Measurements from ENCODE around the gene CACNA2D3. TPM values are rescaled to one million over a fixed set of nuclear protein-coding genes. Genes with fewer than 3 reads are reported as not detected.

Gene CACNA2D3
- polyA plus RNA-seq, 3 donors, result 8.3 to 21.5 (median 10.4) TPM

GRCh38 chr3:54353946-54354345 is 231.6 kb downstream of the CACNA2D3 start:
- Histone ChIP-seq H2AFZ (ENCODE audit: insufficient read depth, low read depth, low read length, poor library complexity, severe bottlenecking) (no peak overlapping the region), H3K9ac (ENCODE audit: insufficient read depth, low read length, poor library complexity, severe bottlenecking) (no peak overlapping the region), H3K27ac (ENCODE audit: low read depth in 1 of 2, low read length in 2 of 2) (no peak overlapping the region), H3K4me1 (ENCODE audit: control insufficient read depth in 1 of 2, insufficient read depth in 2 of 2, low read length in 2 of 2) (no peaks in the 10 kb centered on the region), H3K36me3 (replicated peaks in 1 of 2; ENCODE audit: control insufficient read depth in 1 of 2, insufficient read depth in 2 of 2, low read length in 2 of 2) (no peaks in the 10 kb centered on the region), H4K20me1 (ENCODE audit: insufficient read depth, low read length) (no peaks in the 10 kb centered on the region), H3K79me2 (ENCODE audit: insufficient read depth, low read length) (no peaks in the 10 kb centered on the region), H3K4me2 (replicated peaks; ENCODE audit: extremely low read depth, low read length, poor library complexity, severe bottlenecking) (no peak overlapping the region), H3K4me3 (replicated peaks in 1 of 3; ENCODE audit: low read depth in 2 of 3, low read length in 3 of 3) (no peak overlapping the region), H3K9me3 (replicated peaks in 1 of 2; ENCODE audit: control insufficient read depth in 1 of 2, insufficient read depth in 1 of 2, low read length in 2 of 2) (no peaks in the 10 kb centered on the region), H3K27me3 (ENCODE audit: control insufficient read depth in 2 of 2, insufficient read depth in 2 of 2, low read length in 2 of 2) (no peaks in the 10 kb centered on the region)
- intact Hi-C loops (cut with micrococcal nuclease), result no loop called here
- H3K4me3 Mint-ChIP-seq, result no peak overlapping the region
- DNase-seq, result no peak
- H3K4me1 Mint-ChIP-seq, result peaks cover 5% of the 10 kb centered on the region
- peaks cover 0 to 3% (median 1%) of the 10 kb centered on the region in 7 donors for H3K9me3 Mint-ChIP-seq
- peak overlapping the region in 1 of 7 donors; percentile 38 for H3K27ac Mint-ChIP-seq
- H3K36me3 Mint-ChIP-seq, result no peaks in the 10 kb centered on the region
- WGBS (ENCODE audit: insufficient coverage), result 83% methylated on average over 4 of the region's 5 CpGs
- H3K27me3 Mint-ChIP-seq (ENCODE audit: low read depth in 3 of 3), result peaks cover 2 to 7% (median 2%) of the 10 kb centered on the region in 3 donors
- TF ChIP-seq, protein P1, sequence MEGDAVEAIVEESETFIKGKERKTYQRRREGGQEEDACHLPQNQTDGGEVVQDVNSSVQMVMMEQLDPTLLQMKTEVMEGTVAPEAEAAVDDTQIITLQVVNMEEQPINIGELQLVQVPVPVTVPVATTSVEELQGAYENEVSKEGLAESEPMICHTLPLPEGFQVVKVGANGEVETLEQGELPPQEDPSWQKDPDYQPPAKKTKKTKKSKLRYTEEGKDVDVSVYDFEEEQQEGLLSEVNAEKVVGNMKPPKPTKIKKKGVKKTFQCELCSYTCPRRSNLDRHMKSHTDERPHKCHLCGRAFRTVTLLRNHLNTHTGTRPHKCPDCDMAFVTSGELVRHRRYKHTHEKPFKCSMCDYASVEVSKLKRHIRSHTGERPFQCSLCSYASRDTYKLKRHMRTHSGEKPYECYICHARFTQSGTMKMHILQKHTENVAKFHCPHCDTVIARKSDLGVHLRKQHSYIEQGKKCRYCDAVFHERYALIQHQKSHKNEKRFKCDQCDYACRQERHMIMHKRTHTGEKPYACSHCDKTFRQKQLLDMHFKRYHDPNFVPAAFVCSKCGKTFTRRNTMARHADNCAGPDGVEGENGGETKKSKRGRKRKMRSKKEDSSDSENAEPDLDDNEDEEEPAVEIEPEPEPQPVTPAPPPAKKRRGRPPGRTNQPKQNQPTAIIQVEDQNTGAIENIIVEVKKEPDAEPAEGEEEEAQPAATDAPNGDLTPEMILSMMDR (IDR thresholded peaks at IDR 0.05), result no peak

- no peaks in the 10 kb centered on the region for H3K79me2 ChIP-seq (ENCODE audit: insufficient read depth, low read length)
- no peaks in the 10 kb centered on the region for H3K36me3 ChIP-seq (replicated peaks in 1 of 2; ENCODE audit: control insufficient read depth in 1 of 2, insufficient read depth in 2 of 2, low read length in 2 of 2)
- peaks cover 0 to 3% (median 1%) of the 10 kb centered on the region in 7 donors for H3K9me3 Mint-ChIP-seq
- 89% methylated on average over 3 of the region's 5 CpGs for WGBS (ENCODE audit: insufficient coverage)
- no peak overlapping the region for H3K27ac Mint-ChIP-seq
- H3K4me2 ChIP-seq (replicated peaks; ENCODE audit: extremely low read depth, low read length, poor library complexity, severe bottlenecking), result no peak overlapping the region
- no peak overlapping the region for H3K4me3 Mint-ChIP-seq
- H4K20me1 ChIP-seq (ENCODE audit: insufficient read depth, low read length), result no peaks in the 10 kb centered on the region
- peaks cover 5% of the 10 kb centered on the region for H3K4me1 Mint-ChIP-seq
- TF ChIP-seq, protein P1 (IDR thresholded peaks at IDR 0.05), result no peak
- H3K27me3 ChIP-seq (ENCODE audit: control insufficient read depth in 2 of 2, insufficient read depth in 2 of 2, low read length in 2 of 2), result no peaks in the 10 kb centered on the region
- intact Hi-C loops (cut with micrococcal nuclease), result no loop called here
- H3K27me3 Mint-ChIP-seq (ENCODE audit: low read depth in 3 of 3), result peaks cover 0 to 6% (median 2%) of the 10 kb centered on the region in 3 donors
- H3K9me3 ChIP-seq (replicated peaks in 1 of 2; ENCODE audit: control insufficient read depth in 1 of 2, insufficient read depth in 1 of 2, low read length in 2 of 2), result no peaks in the 10 kb centered on the region
- H3K27ac ChIP-seq (ENCODE audit: low read depth in 1 of 2, low read length in 2 of 2), result no peak overlapping the region
- H3K9ac ChIP-seq (ENCODE audit: insufficient read depth, low read length, poor library complexity, severe bottlenecking), result no peak overlapping the region
- H3K36me3 Mint-ChIP-seq, result no peaks in the 10 kb centered on the region
- H2AFZ ChIP-seq (ENCODE audit: insufficient read depth, low read depth, low read length, poor library complexity, severe bottlenecking), result no peak overlapping the region
- H3K4me1 ChIP-seq (ENCODE audit: control insufficient read depth in 1 of 2, insufficient read depth in 2 of 2, low read length in 2 of 2), result no peaks in the 10 kb centered on the region
- H3K4me3 ChIP-seq (replicated peaks in 1 of 3; ENCODE audit: low read depth in 2 of 3, low read length in 3 of 3), result no peak overlapping the region
- no peak for DNase-seq
Measured at GRCh38 chr3:54355800-54356199, 233.4 kb downstream of the CACNA2D3 start.

Data from CD14-positive monocyte (primary cell).